Stimulated activated naive CD4-positive, alpha-beta T cell treated with Interleukin-2 at 50 U/mL for 16 hours (primary cell): ENCODE results near the gene INPP4B.

Experiments
- DNase-seq: peaks from one replicate; lab custom pipeline; 2025; lab: John Stamatoyannopoulos, UW

Gene INPP4B

GRCh38 chr4:142846108-142846728 lies at the start of gene INPP4B:
Gene INPP4B (minus strand): TSS chr4:142846301.
- peak; percentile 29 for DNase-seq

- no peak for DNase-seq
These were observed 46.9 kb upstream of the INPP4B start for GRCh38 chr4:142893012-142893411.

GRCh38 chr4:142886566-142886965 lies 40.5 kb upstream of the INPP4B start:
- DNase-seq: no peak

- no peak for DNase-seq
These were observed 37.1 kb upstream of the INPP4B start for GRCh38 chr4:142883040-142883832.

GRCh38 chr4:142882159-142882558 lies 36.1 kb upstream of the INPP4B start:
- no peak for DNase-seq

GRCh38 chr4:142881331-142881730 lies 35.2 kb upstream of the INPP4B start:
- no peak for DNase-seq

- no peak for DNase-seq
These were observed 29.0 kb upstream of the INPP4B start for GRCh38 chr4:142875117-142875516.

- no peak for DNase-seq
These were observed 28.6 kb upstream of the INPP4B start for GRCh38 chr4:142874684-142875083.

GRCh38 chr4:142866685-142867084 lies 20.6 kb upstream of the INPP4B start:
- DNase-seq: no peak

GRCh38 chr4:142861351-142861750 lies 15.2 kb upstream of the INPP4B start:
- DNase-seq: no peak

- no peak for DNase-seq
These were observed 12.9 kb upstream of the INPP4B start for GRCh38 chr4:142858965-142859364.

GRCh38 chr4:142858446-142858845 lies 12.3 kb upstream of the INPP4B start:
- DNase-seq: no peak

- no peak for DNase-seq
These were observed 10.5 kb upstream of the INPP4B start for GRCh38 chr4:142856576-142856975.

- no peak for DNase-seq
These were observed 4.4 kb upstream of the INPP4B start for GRCh38 chr4:142850478-142850877.

- DNase-seq: peak; percentile 70
These were observed 862 bp upstream of the INPP4B start for GRCh38 chr4:142846729-142847596.

- DNase-seq: no peak
These were observed 601 bp downstream of the INPP4B start for GRCh38 chr4:142845293-142846107.

GRCh38 chr4:142844782-142845181 lies 1.3 kb downstream of the INPP4B start:
- DNase-seq: no peak

GRCh38 chr4:142840516-142841123 lies 5.5 kb downstream of the INPP4B start:
- no peak for DNase-seq

GRCh38 chr4:142838778-142839177 lies 7.3 kb downstream of the INPP4B start:
- DNase-seq: no peak

- no peak for DNase-seq
These were observed 14.1 kb downstream of the INPP4B start for GRCh38 chr4:142832022-142832421.

- DNase-seq: no peak
These were observed 19.4 kb downstream of the INPP4B start for GRCh38 chr4:142826503-142827241.
